ENCODE data around the gene PTGIS. TPM values are rescaled to one million over a fixed set of nuclear protein-coding genes. Genes with fewer than 3 reads are reported as not detected.
A peak's percentile ranks its signal among the peaks of the same experiment; 100 is the strongest.

Gene PTGIS
- polyA plus RNA-seq, 3 donors: not detected

DNA sequence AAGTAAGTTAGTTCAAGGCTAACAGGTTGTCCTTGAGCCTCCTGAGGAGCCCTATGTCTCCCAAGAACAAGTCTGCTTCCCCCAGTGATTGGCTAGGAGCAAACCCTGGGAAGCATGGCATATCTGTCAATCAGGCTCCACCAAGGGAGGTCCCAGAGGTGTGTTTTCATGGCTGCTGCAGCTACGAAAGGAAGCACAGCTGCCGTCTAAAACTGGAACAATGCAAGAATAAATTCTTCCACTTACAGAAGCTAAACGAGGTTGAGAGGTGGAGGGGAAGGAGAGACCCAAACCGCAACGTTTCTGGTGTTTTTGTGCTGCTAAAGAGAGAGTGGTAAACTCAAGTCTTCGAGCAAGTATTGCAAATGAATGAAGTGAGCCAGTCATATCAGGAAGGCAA is 4.9 kb upstream of the PTGIS start:
- no peak overlapping the region for H3K4me2 ChIP-seq (replicated peaks; ENCODE audit: extremely low read depth, low read length, poor library complexity, severe bottlenecking)
- TF ChIP-seq, protein P1, sequence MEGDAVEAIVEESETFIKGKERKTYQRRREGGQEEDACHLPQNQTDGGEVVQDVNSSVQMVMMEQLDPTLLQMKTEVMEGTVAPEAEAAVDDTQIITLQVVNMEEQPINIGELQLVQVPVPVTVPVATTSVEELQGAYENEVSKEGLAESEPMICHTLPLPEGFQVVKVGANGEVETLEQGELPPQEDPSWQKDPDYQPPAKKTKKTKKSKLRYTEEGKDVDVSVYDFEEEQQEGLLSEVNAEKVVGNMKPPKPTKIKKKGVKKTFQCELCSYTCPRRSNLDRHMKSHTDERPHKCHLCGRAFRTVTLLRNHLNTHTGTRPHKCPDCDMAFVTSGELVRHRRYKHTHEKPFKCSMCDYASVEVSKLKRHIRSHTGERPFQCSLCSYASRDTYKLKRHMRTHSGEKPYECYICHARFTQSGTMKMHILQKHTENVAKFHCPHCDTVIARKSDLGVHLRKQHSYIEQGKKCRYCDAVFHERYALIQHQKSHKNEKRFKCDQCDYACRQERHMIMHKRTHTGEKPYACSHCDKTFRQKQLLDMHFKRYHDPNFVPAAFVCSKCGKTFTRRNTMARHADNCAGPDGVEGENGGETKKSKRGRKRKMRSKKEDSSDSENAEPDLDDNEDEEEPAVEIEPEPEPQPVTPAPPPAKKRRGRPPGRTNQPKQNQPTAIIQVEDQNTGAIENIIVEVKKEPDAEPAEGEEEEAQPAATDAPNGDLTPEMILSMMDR (IDR thresholded peaks at IDR 0.05): no peak
- H4K20me1 ChIP-seq (ENCODE audit: insufficient read depth, low read length): no peaks in the 10 kb centered on the region
- H2AFZ ChIP-seq (ENCODE audit: insufficient read depth, low read depth, low read length, poor library complexity, severe bottlenecking): peak overlapping the region; percentile 48
- Mint-ChIP-seq H3K4me3 (peak overlapping the region; percentile 12 to 28), H3K27ac (peak overlapping the region in 1 of 7 donors; percentile 74), H3K4me1 (peaks cover 8% of the 10 kb centered on the region), H3K27me3 (ENCODE audit: low read depth in 3 of 3) (peaks cover 34 to 50% (median 46%) of the 10 kb centered on the region in 3 donors), H3K36me3 (no peaks in the 10 kb centered on the region), H3K9me3 (peaks cover 5 to 24% (median 9%) of the 10 kb centered on the region in 7 donors)
- 18% methylated on average over 4 of the region's 6 CpGs for WGBS (ENCODE audit: insufficient coverage)
- no peaks in the 10 kb centered on the region for H3K79me2 ChIP-seq (ENCODE audit: insufficient read depth, low read length)
- H3K27me3 ChIP-seq (ENCODE audit: control insufficient read depth in 2 of 2, insufficient read depth in 2 of 2, low read length in 2 of 2): peaks cover 25 to 41% of the 10 kb centered on the region in 2 donors
- no peaks in the 10 kb centered on the region for H3K4me1 ChIP-seq (ENCODE audit: control insufficient read depth in 1 of 2, insufficient read depth in 2 of 2, low read length in 2 of 2)
- H3K4me3 ChIP-seq (replicated peaks in 1 of 3; ENCODE audit: low read depth in 2 of 3, low read length in 3 of 3): no peak overlapping the region
- H3K27ac ChIP-seq (ENCODE audit: low read depth in 1 of 2, low read length in 2 of 2): no peak overlapping the region
- no peak for DNase-seq
- H3K9ac ChIP-seq (ENCODE audit: insufficient read depth, low read length, poor library complexity, severe bottlenecking): no peak overlapping the region
- intact Hi-C loops (cut with micrococcal nuclease): no loop called here
- peaks cover 0 to 5% of the 10 kb centered on the region in 2 donors for H3K9me3 ChIP-seq (replicated peaks in 1 of 2; ENCODE audit: control insufficient read depth in 1 of 2, insufficient read depth in 1 of 2, low read length in 2 of 2)
- no peaks in the 10 kb centered on the region for H3K36me3 ChIP-seq (replicated peaks in 1 of 2; ENCODE audit: control insufficient read depth in 1 of 2, insufficient read depth in 2 of 2, low read length in 2 of 2)

DNA sequence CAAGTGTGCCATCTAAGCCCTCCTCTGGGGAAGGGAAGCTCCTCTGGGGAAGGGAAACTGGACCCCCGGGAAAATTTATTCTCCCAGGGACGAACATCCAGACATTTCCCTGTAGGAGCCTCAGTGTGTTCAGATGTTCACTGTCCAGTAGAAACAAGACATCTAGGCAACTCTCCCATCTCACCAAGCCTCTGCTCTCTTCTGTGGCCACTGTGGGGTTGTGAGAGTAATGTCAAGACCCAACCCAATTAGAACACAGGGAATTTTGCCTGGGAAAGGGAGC is 3.6 kb upstream of the PTGIS start:
- Mint-ChIP-seq H3K36me3 (no peaks in the 10 kb centered on the region), H3K9me3 (peaks cover 4 to 18% (median 7%) of the 10 kb centered on the region in 7 donors), H3K4me1 (peaks cover 6% of the 10 kb centered on the region), H3K27ac (no peak overlapping the region), H3K4me3 (no peak overlapping the region), H3K27me3 (ENCODE audit: low read depth in 3 of 3) (peaks cover 45 to 60% (median 59%) of the 10 kb centered on the region in 3 donors)
- WGBS (ENCODE audit: insufficient coverage): no CpG with 5 or more reads among the region's 2 CpGs
- H3K27ac ChIP-seq (ENCODE audit: low read depth in 1 of 2, low read length in 2 of 2): no peak overlapping the region
- no peaks in the 10 kb centered on the region for H3K4me1 ChIP-seq (ENCODE audit: control insufficient read depth in 1 of 2, insufficient read depth in 2 of 2, low read length in 2 of 2)
- H3K9ac ChIP-seq (ENCODE audit: insufficient read depth, low read length, poor library complexity, severe bottlenecking): no peak overlapping the region
- H3K9me3 ChIP-seq (replicated peaks in 1 of 2; ENCODE audit: control insufficient read depth in 1 of 2, insufficient read depth in 1 of 2, low read length in 2 of 2): peaks cover 0 to 12% of the 10 kb centered on the region in 2 donors
- intact Hi-C loops (cut with micrococcal nuclease): no loop called here
- H3K27me3 ChIP-seq (ENCODE audit: control insufficient read depth in 2 of 2, insufficient read depth in 2 of 2, low read length in 2 of 2): peaks cover 38 to 54% of the 10 kb centered on the region in 2 donors
- DNase-seq: no peak
- no peaks in the 10 kb centered on the region for H4K20me1 ChIP-seq (ENCODE audit: insufficient read depth, low read length)
- H3K36me3 ChIP-seq (replicated peaks in 1 of 2; ENCODE audit: control insufficient read depth in 1 of 2, insufficient read depth in 2 of 2, low read length in 2 of 2): no peaks in the 10 kb centered on the region
- H3K79me2 ChIP-seq (ENCODE audit: insufficient read depth, low read length): no peaks in the 10 kb centered on the region
- H2AFZ ChIP-seq (ENCODE audit: insufficient read depth, low read depth, low read length, poor library complexity, severe bottlenecking): no peak overlapping the region
- TF ChIP-seq, protein P1 (IDR thresholded peaks at IDR 0.05): no peak
- H3K4me3 ChIP-seq (replicated peaks in 1 of 3; ENCODE audit: low read depth in 2 of 3, low read length in 3 of 3): no peak overlapping the region
- H3K4me2 ChIP-seq (replicated peaks; ENCODE audit: extremely low read depth, low read length, poor library complexity, severe bottlenecking): no peak overlapping the region
